HEK293 (cell line): ENCODE data around the gene TENT4B.

Experiments used
- ATF2 ChIP-seq: fragments of 450-650 bp; formaldehyde crosslinking; IDR thresholded peaks from 2 replicates; pipeline ENCODE4 v1.5.1; 2016; ENCODE audit warnings: missing biosample characterization, missing genetic modification characterization, low read depth
- EGR2 ChIP-seq: fragments of 450-650 bp; formaldehyde crosslinking; IDR thresholded peaks from 2 replicates; pipeline ENCODE4 v1.5.1; 2016; ENCODE audit warnings: low read depth, missing biosample characterization, missing genetic modification characterization
- HIC1 ChIP-seq: fragments of 450-650 bp; formaldehyde crosslinking; IDR thresholded peaks from 2 replicates; pipeline ENCODE4 v1.5.1; 2016; ENCODE audit warnings: missing biosample characterization, missing genetic modification characterization
- MZF1 ChIP-seq: fragments of 450-650 bp; formaldehyde crosslinking; IDR thresholded peaks from 2 replicates; pipeline ENCODE4 v1.5.1; 2017; ENCODE audit warnings: missing biosample characterization, missing genetic modification characterization, borderline replicate concordance
- OSR2 ChIP-seq: fragments of 450-650 bp; formaldehyde crosslinking; IDR thresholded peaks from 2 replicates; pipeline ENCODE4 v1.5.1; 2016; ENCODE audit warnings: missing biosample characterization, missing genetic modification characterization
- PRDM2 ChIP-seq: fragments of 450-650 bp; formaldehyde crosslinking; IDR thresholded peaks from 2 replicates; pipeline ENCODE4 v1.5.1; 2016; ENCODE audit warnings: missing biosample characterization, missing genetic modification characterization, borderline replicate concordance
- SCRT1 ChIP-seq: fragments of 450-650 bp; formaldehyde crosslinking; IDR thresholded peaks from 2 replicates; pipeline ENCODE4 v1.5.1; 2016; ENCODE audit warnings: missing biosample characterization, missing genetic modification characterization, borderline replicate concordance
- TCF7L2 ChIP-seq: IDR thresholded peaks from 2 replicates; pipeline ENCODE4 v1.6.1; 2011; ENCODE audit warnings: low read depth, mild to moderate bottlenecking, inconsistent platforms, low read length, moderate library complexity, borderline replicate concordance
- TSHZ1 ChIP-seq: fragments of 450-650 bp; formaldehyde crosslinking; IDR thresholded peaks from 2 replicates; pipeline ENCODE4 v1.5.1; 2016; ENCODE audit warnings: missing biosample characterization, missing genetic modification characterization, borderline replicate concordance
- ZFP41 ChIP-seq: fragments of 450-650 bp; formaldehyde crosslinking; IDR thresholded peaks from 2 replicates; pipeline ENCODE4 v1.5.1; 2016; ENCODE audit warnings: missing biosample characterization, missing genetic modification characterization, borderline replicate concordance
- ZNF10 ChIP-seq: fragments of 450-650 bp; formaldehyde crosslinking; IDR thresholded peaks from 2 replicates; pipeline ENCODE4 v1.5.1; 2017; ENCODE audit warnings: missing biosample characterization, missing genetic modification characterization
- ZNF157 ChIP-seq: fragments of 450-650 bp; formaldehyde crosslinking; IDR thresholded peaks from 2 replicates; pipeline ENCODE4 v1.5.1; 2016; ENCODE audit warnings: missing biosample characterization, missing genetic modification characterization
- ZNF16 ChIP-seq: fragments of 450-650 bp; formaldehyde crosslinking; IDR thresholded peaks from 2 replicates; pipeline ENCODE4 v1.5.1; 2016; ENCODE audit warnings: low read depth, missing biosample characterization, missing genetic modification characterization
- ZNF335 ChIP-seq: fragments of 450-650 bp; formaldehyde crosslinking; conservative IDR thresholded peaks from 2 replicates; pipeline ENCODE4 v1.5.1; 2016; ENCODE audit warnings: missing biosample characterization, missing genetic modification characterization
- ZNF362 ChIP-seq: fragments of 450-650 bp; formaldehyde crosslinking; IDR thresholded peaks from 2 replicates; pipeline ENCODE4 v1.5.1; 2016; ENCODE audit warnings: missing biosample characterization, missing genetic modification characterization
- ZNF37A ChIP-seq: fragments of 450-650 bp; IDR thresholded peaks from 2 replicates; pipeline ENCODE4 v1.5.1; 2018; ENCODE audit warnings: missing biosample characterization, missing genetic modification characterization
- ZNF398 ChIP-seq: fragments of 450-650 bp; formaldehyde crosslinking; IDR thresholded peaks from 2 replicates; pipeline ENCODE4 v1.5.1; 2017; ENCODE audit warnings: missing biosample characterization, missing genetic modification characterization
- ZNF558 ChIP-seq: fragments of 450-650 bp; formaldehyde crosslinking; IDR thresholded peaks from 2 replicates; pipeline ENCODE4 v1.5.1; 2016; ENCODE audit warnings: missing biosample characterization, missing genetic modification characterization
- ZNF623 ChIP-seq: fragments of 450-650 bp; formaldehyde crosslinking; IDR thresholded peaks from 2 replicates; pipeline ENCODE4 v1.5.1; 2016; ENCODE audit warnings: missing biosample characterization, missing genetic modification characterization
- ZNF830 ChIP-seq: fragments of 450-650 bp; IDR thresholded peaks from 2 replicates; pipeline ENCODE4 v1.5.0; 2018; ENCODE audit warnings: missing biosample characterization, missing genetic modification characterization, low read depth, mild to moderate bottlenecking, moderate library complexity
- ZNF837 ChIP-seq: fragments of 450-650 bp; formaldehyde crosslinking; IDR thresholded peaks from 2 replicates; pipeline ENCODE4 v1.5.1; 2016; ENCODE audit warnings: missing biosample characterization, missing genetic modification characterization

Gene TENT4B

GRCh38 chr16:50166511-50167500, 13.7 kb downstream of the TENT4B start (continued):
- no peak for TF ChIP-seq PRDM2 (tag by site-specific recombination)
- TF ChIP-seq SCRT1 (tag by site-specific recombination), result no peak
- no peak for TF ChIP-seq TCF7L2
- no peak for TF ChIP-seq ZNF37A (tag by site-specific recombination)
- no peak for TF ChIP-seq ZNF837 (tag by site-specific recombination)
- no peak for TF ChIP-seq ZNF623 (tag by site-specific recombination)
- no peak for TF ChIP-seq ZNF157
- no peak for TF ChIP-seq ZNF398 (tag by site-specific recombination)
- peak; percentile 64; the same call in 1 of the 2 replicates for TF ChIP-seq EGR2 (tag by site-specific recombination)
- TF ChIP-seq ZNF830 (tag by site-specific recombination), result no peak
- TF ChIP-seq OSR2 (tag by site-specific recombination), result no peak
- peak; percentile 85 for TF ChIP-seq ZNF335
- no peak for TF ChIP-seq ZNF10
- no peak for TF ChIP-seq HIC1 (tag by site-specific recombination)
- TF ChIP-seq ZFP41, result no peak
- TF ChIP-seq ZNF362 (tag by site-specific recombination), result 0 out of 2 replicates have a peak, but pooled peaks have one; percentile 11
- TF ChIP-seq ZNF558, result no peak
- TF ChIP-seq ATF2 (tag by site-specific recombination), result no peak
- TF ChIP-seq TSHZ1 (tag by site-specific recombination), result no peak
- no peak for TF ChIP-seq ZNF16 (tag by site-specific recombination)
- no peak for TF ChIP-seq MZF1 (tag by site-specific recombination)
